Stimulated activated CD4-positive, alpha-beta T cell treated with anti-CD3 and anti-CD28 coated beads, Interleukin-1b, Interleukin-23, amount 100 ng/mL, for 4 hours (primary cell): Measurements from ENCODE around the gene MTCP1.
A peak's percentile ranks its signal among the peaks of the same experiment; 100 is the strongest.

Experiments
- DNase-seq, 2 donors: peaks; one replicate each; pipeline ENCODE4 v3.0.0-alpha.2; 2020; ENCODE audit warnings: low read depth in 2 of 2

Gene MTCP1

GRCh38 chrX:155053656-155054055, 17.3 kb downstream of the MTCP1 start:
- DNase-seq, result no peak

- no peak for DNase-seq
Observed at GRCh38 chrX:155052738-155053498, 18.0 kb downstream of the MTCP1 start.

DNA sequence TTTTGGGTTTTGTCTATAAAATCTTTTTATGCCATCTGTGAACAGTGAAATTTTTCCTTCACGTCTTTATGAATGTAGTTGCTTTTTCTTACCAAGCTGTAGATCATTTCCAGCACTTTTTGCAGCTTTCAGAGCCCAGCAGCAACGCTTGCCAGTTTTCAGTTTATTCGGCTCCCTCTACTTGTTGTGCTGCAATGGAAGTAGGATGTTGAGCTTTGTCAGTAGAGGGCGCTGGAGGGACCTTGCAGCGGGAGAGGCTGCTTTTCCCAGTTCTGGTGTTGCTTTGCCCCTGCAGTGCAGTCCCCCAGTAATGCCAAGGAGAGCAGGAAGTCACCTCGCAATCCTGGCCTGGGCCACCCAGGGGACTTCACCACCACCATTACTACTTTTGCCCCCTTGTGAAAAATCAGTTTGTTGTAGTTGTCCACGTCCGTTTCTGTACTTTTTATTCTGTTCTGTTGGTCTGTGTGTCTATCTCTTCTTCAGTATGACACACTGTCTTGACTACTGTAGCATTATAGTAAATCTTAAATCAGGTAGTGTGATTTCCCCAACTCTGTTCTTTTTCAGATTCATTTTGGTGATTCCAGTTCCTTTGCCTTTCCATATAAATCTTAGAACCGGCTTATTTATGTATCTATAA, 21.8 kb downstream of the MTCP1 start:
- DNase-seq, result no peak

GRCh38 chrX:155046811-155047528, 24.0 kb downstream of the MTCP1 start:
- no peak for DNase-seq

- no peak for DNase-seq
Observed at GRCh38 chrX:155046129-155046810, 24.7 kb downstream of the MTCP1 start.

DNA sequence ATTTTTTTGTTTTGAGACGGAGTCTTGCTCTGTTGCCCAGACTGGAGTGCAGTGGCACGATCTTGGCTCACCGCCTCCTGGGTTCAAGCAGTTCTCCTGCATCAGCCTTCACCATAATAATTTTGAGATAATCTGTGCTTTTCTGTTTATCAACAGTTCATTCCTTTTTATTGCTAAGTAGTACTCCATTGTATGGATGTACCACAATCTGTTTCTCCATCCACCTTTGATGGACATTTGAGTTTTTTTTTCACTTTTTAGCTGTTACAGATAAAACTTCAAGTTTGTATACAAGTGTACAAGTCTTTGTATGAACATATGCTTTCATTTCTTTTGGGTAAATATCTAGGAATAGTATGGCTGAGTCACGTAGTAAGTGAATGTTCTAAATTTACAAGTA, 35.2 kb downstream of the MTCP1 start:
- DNase-seq, result no peak

DNA sequence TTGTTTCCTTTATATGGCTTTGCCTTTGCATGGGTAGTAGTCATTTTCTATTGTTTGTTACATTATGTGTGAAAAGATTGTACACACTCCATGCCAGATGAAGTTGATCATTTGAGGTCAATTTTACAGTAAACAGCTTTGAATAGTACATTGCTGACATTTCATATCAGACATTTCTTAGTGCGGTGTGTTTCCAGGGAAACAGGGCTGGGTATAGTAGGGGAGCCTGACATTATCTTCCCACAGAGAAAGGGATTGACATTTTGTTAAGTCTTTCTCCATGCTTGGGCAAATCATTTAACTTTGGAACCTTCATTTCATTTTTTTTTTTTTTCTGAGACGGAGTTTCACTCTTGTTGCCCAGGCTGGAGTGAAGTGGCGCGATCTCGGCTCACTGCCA, 39.3 kb downstream of the MTCP1 start:
- no peak for DNase-seq

DNA sequence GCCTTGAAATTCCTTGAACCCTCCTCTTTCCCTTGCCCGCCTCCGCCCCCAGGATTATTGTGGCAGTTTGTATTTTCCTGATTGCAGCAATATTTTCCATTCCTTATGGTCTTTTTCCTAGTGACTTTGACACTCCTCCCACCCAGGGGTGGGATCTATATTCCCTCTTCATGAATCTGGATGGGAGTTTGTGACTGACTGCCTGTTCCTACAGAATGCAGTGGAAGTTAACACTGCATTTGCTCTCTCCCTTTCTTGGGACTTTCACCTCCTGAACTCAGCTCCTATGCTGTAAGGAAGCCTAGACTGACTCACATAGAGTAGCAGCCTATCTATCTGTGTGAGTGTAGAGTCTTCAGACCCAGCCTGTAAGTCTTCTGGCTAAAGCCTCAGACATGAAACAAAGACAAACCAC, 42.1 kb downstream of the MTCP1 start:
- no peak for DNase-seq

DNA sequence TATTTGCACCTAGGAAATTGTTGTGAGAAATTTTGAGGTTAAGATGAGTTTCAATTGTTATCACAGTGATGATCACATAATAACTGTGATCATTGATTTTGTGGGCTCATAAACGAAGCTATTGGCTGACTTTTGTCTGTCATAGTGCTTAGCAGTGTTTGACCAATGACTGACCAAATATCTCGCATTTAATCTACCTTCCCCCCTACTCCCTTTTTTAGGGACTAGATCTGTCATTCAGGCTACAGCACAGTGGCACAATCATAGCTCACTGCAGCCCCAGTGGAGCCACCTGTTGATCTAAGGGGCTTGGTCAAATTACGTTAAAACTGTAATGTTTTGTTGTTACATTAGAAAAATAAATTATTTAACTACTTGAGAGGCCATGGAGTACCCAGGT, 42.8 kb downstream of the MTCP1 start:
- no peak for DNase-seq

GRCh38 chrX:155027509-155028066, 43.3 kb downstream of the MTCP1 start:
- DNase-seq, result peak in 1 of 2 donors; percentile 1

GRCh38 chrX:155026727-155027508, 44.0 kb downstream of the MTCP1 start, which contains the start of gene FUNDC2:
FUNDC2 (plus strand) TSS chrX:155026844; CDS start chrX:155026939, 95 bp downstream.
- DNase-seq, result peak; percentile 81 to 87

GRCh38 chrX:155026420-155026726, 44.6 kb downstream of the MTCP1 start:
- DNase-seq, result no peak

DNA sequence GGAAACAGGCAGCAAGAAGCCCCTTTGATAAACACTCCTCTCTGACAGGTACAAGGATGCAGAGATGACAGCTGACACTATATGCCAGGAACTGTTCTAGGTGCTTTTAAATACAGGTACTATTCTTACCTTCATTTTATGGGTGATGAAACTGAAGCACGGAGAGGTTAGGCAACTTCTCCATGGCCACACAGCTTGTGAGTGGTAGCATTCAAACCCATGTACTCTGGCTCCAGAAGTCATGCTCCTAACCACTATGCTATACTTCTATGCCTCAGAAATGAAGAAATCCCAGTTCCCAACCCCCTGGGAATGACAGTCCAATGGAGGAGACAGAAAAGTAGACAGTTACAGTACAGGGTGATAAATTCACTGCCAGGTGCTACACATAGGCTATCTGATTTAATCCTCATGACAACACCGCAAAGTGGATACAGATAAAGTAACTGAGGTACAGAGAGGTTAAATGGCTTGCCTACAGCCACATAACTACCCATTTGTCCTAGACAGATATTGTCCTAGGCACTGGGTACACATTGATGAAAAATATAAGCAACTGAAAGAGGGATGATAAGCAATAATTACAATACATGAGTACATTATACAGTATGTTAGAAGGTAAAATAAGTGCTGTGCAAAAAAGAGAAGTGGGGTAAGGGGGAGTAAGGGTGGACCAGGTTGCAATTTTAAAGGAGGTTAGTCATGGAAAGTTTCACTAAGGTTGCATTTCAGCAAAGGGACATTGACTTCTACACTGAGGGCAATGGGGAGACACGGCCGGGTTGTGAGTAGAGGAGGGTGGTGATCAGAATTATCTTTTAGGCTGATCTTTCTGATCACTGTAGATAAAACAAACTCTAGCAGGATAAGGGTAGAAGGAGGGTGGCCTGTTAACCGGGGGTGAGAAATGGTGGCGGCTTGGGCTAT, 46.8 kb downstream of the MTCP1 start:
- no peak for DNase-seq

- no peak for DNase-seq
Observed at GRCh38 chrX:155022585-155022984, 48.4 kb downstream of the MTCP1 start, which contains the start of gene F8. F8 (minus strand) TSS chrX:155022723; CDS start chrX:155022552, 171 bp downstream.

DNA sequence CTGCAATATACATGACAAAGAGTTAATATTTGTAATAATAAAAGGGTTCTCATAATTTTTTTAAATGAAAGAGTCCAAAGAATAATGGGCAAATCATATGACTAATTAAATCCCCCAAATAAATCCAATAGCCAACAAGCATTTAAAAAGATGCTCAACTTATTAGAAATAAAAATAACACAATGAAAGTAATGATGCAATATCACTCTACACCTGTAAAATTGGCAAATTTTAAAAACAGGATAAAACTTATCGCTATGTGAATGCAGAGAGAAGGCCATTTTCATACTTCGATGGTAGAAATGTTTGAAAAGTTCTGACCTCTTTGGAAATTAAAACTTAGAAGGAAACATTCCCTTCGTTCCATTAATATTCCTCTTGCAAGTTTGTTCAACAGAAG, 50.3 kb downstream of the MTCP1 start:
- no peak for DNase-seq
